Measurements from ENCODE around the gene MGLL. TPM values are rescaled to one million over a fixed set of nuclear protein-coding genes. Genes with fewer than 3 reads are reported as not detected.

The MGLL gene
- total and polyA plus RNA-seq, 2 donors from 2014 or later, result 74.2 to 250 TPM

- FAIRE-seq (no peak), DNase-seq (peak in 1 of 5 donors; percentile 63)
- H3K36me3 ChIP-seq (ENCODE audit: control insufficient read depth in 2 of 3, insufficient read depth in 3 of 3, low read length in 3 of 3), result no peaks in the 10 kb centered on the region
- intact Hi-C loops (cut with DNase I), result no loop called here
- no peaks in the 10 kb centered on the region for H3K27me3 ChIP-seq (ENCODE audit: control insufficient read depth, insufficient read depth, low read length)
- no peaks in the 10 kb centered on the region for H3K9me3 ChIP-seq (ENCODE audit: control insufficient read depth in 2 of 3, insufficient read depth in 1 of 3, low read length in 3 of 3)
- no peak overlapping the region for H3K4me3 ChIP-seq (ENCODE audit: low read length in 3 of 3)
- no peak overlapping the region for H3K9ac ChIP-seq (ENCODE audit: low read length in 3 of 3)
- H3K27ac ChIP-seq (ENCODE audit: low read depth in 2 of 2, low read length in 2 of 2), result no peak overlapping the region
- H3K4me1 ChIP-seq (ENCODE audit: control insufficient read depth in 2 of 3, insufficient read depth in 2 of 3, low read depth in 1 of 3, low read length in 3 of 3), result peaks cover 0 to 4% (median 0%) of the 10 kb centered on the region in 3 donors
- no peak for TF ChIP-seq CTCF (IDR thresholded peaks at IDR 0.05; ENCODE audit: borderline replicate concordance, extremely low read depth, insufficient read depth)
Observed at GRCh38 chr3:127754411-127755304, 67.7 kb downstream of the MGLL start.

DNA sequence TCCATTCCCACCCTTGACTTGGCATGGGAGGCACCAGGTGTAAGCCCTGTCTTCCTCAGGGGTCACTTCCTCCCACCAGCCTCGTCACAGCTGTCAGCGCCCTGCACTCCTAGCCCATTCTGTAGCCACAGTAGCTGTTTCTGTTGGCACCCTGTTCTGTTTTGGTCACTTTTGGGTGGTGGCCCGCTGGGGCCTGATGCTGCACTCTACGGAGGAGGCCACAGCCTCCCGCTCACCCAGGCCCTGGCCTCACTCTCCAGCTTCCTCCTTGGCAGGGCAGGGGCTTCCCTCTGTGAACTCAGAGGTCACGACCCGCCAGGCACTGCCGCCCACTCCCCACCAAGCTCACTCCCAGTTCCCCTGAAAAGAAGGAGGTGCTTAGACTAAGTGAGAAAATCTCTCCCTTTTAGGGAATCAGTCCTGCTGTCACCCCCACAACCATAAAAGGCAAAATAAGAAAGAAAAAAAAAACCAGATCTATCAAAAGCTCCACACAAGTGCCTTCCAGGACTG lies 68.4 kb downstream of the MGLL start:
- Histone ChIP-seq H3K4me1 (ENCODE audit: control insufficient read depth in 2 of 3, insufficient read depth in 2 of 3, low read depth in 1 of 3, low read length in 3 of 3) (peaks cover 0 to 4% (median 1%) of the 10 kb centered on the region in 3 donors), H3K9ac (ENCODE audit: low read length in 3 of 3) (no peak overlapping the region), H3K9me3 (ENCODE audit: control insufficient read depth in 2 of 3, insufficient read depth in 1 of 3, low read length in 3 of 3) (no peaks in the 10 kb centered on the region), H3K4me3 (ENCODE audit: low read length in 3 of 3) (no peak overlapping the region), H3K27ac (ENCODE audit: low read depth in 2 of 2, low read length in 2 of 2) (no peak overlapping the region), H3K27me3 (ENCODE audit: control insufficient read depth, insufficient read depth, low read length) (no peaks in the 10 kb centered on the region), H3K36me3 (ENCODE audit: control insufficient read depth in 2 of 3, insufficient read depth in 3 of 3, low read length in 3 of 3) (no peaks in the 10 kb centered on the region)
- peak in 1 of 5 donors; percentile 67 for DNase-seq
- no peak for TF ChIP-seq CTCF (IDR thresholded peaks at IDR 0.05; ENCODE audit: borderline replicate concordance, extremely low read depth, insufficient read depth)
- no peak for FAIRE-seq
- intact Hi-C loops (cut with DNase I), result no loop called here

DNA sequence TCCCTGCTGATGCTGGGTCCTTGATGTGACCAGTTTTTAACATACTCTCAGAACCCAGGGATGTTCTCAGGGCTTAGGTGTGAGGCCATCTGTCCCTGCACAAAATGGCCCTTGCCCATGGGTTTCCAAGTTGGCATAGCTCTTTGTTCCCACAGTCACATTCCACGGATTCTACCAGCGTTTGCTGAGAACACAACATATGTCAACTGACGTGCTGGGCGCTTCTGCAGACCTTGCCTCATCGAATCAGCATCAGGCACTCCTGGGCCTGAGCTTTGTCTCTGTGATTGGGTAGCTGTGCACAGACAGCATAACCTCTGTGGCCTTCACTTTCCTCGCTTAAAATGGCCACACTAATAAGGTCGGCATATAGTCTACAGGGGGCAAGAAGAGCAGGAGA lies 69.0 kb downstream of the MGLL start:
- no peak for TF ChIP-seq CTCF (IDR thresholded peaks at IDR 0.05; ENCODE audit: borderline replicate concordance, extremely low read depth, insufficient read depth)
- Histone ChIP-seq H3K36me3 (ENCODE audit: control insufficient read depth in 2 of 3, insufficient read depth in 3 of 3, low read length in 3 of 3) (no peaks in the 10 kb centered on the region), H3K4me3 (ENCODE audit: low read length in 3 of 3) (no peak overlapping the region), H3K4me1 (ENCODE audit: control insufficient read depth in 2 of 3, insufficient read depth in 2 of 3, low read depth in 1 of 3, low read length in 3 of 3) (peaks cover 0 to 9% (median 8%) of the 10 kb centered on the region in 3 donors), H3K9me3 (ENCODE audit: control insufficient read depth in 2 of 3, insufficient read depth in 1 of 3, low read length in 3 of 3) (no peaks in the 10 kb centered on the region), H3K27ac (ENCODE audit: low read depth in 2 of 2, low read length in 2 of 2) (no peak overlapping the region), H3K27me3 (ENCODE audit: control insufficient read depth, insufficient read depth, low read length) (no peaks in the 10 kb centered on the region), H3K9ac (ENCODE audit: low read length in 3 of 3) (no peak overlapping the region)
- DNase-seq (no peak), FAIRE-seq (no peak)
- intact Hi-C loops (cut with DNase I), result no loop called here

Data from kidney (tissue), 14 donors.